Smooth muscle cell (in vitro differentiated cells): ENCODE data around the gene MSX1. TPM values are rescaled to one million over a fixed set of nuclear protein-coding genes. Genes with fewer than 3 reads are reported as not detected.

Source experiments
- DNase-seq: peaks from one replicate; lab custom pipeline; 2025; ENCODE audit not compliant: unreplicated experiment; lab: John Stamatoyannopoulos, UW
- H2AFZ ChIP-seq: fragments of 200-600 bp; sonication (generic); 2 replicates; pipeline ENCODE4 v1.6.0; 2016; ENCODE audit warnings: antibody characterized with exemption, low read depth, mild to moderate bottlenecking
- H3F3A ChIP-seq: fragments of 200-600 bp; sonication (generic); 2 replicates; pipeline ENCODE4 v1.6.0; 2017; ENCODE audit warnings: antibody characterized with exemption, low read depth
- H3K27ac ChIP-seq: fragments of 200-600 bp; sonication (generic); 2 replicates; pipeline ENCODE4 v1.5.1; 2016; ENCODE audit warnings: low read depth, mild to moderate bottlenecking
- H3K27me3 ChIP-seq: fragments of 200-600 bp; sonication (generic); 2 replicates; pipeline ENCODE4 v1.6.1; 2016; ENCODE audit warnings: low read depth, mild to moderate bottlenecking
- H3K36me3 ChIP-seq: fragments of 200-600 bp; sonication (generic); 2 replicates; pipeline ENCODE4 v1.5.1; 2016; ENCODE audit warnings: low read depth
- H3K4me1 ChIP-seq: fragments of 200-600 bp; sonication (generic); 2 replicates; pipeline ENCODE4 v1.5.1; 2016; ENCODE audit warnings: low read depth
- H3K4me2 ChIP-seq: fragments of 200-600 bp; sonication (generic); 2 replicates; pipeline ENCODE4 v1.6.0; 2016; ENCODE audit warnings: mild to moderate bottlenecking
- H3K4me3 ChIP-seq: fragments of 200-600 bp; sonication (generic); 2 replicates; pipeline ENCODE4 v1.5.1; 2016; ENCODE audit warnings: mild to moderate bottlenecking
- H3K79me2 ChIP-seq: fragments of 200-600 bp; sonication (generic); 2 replicates; pipeline ENCODE4 v1.6.0; 2016; ENCODE audit warnings: low read depth, mild to moderate bottlenecking
- H3K9ac ChIP-seq: fragments of 200-600 bp; sonication (generic); 2 replicates; pipeline ENCODE4 v1.6.0; 2016; ENCODE audit warnings: low read depth
- H3K9me3 ChIP-seq: fragments of 200-600 bp; sonication (generic); replicated peaks from 2 replicates; pipeline ENCODE4 v1.5.1; 2016; ENCODE audit warnings: low read depth
- H4K20me1 ChIP-seq: fragments of 200-600 bp; sonication (generic); 2 replicates; pipeline ENCODE4 v1.6.0; 2016; ENCODE audit warnings: low read depth
- WGBS: methylation state at CpG from one replicate; pipeline ENCODE4 v1.1.7; 2016; ENCODE audit warnings: low lambda C conversion rate; 5-methylcytosine and 5-hydroxymethylcytosine counted together
- polyA plus RNA-seq: library from polyadenylated mRNA; unstranded; fragments of >200 nt; fragmentation: Nextera tagmentation; extraction: Ambion mirVana; gene quantifications from 2 replicates; pipeline ENCODE4 v1.2.1, GENCODE V29; 2016
- total RNA-seq: library from RNA; depleted of rRNA; stranded (reverse); fragments of >200 nt; gene quantifications from 2 replicates; pipeline ENCODE4 v1.2.3, GENCODE V29; 2014
- TF ChIP-seq, protein P1 (sequence below): fragments of 200-600 bp; sonication (generic); IDR thresholded peaks from 2 replicates; pipeline ENCODE4 v1.5.1; 2017; ENCODE audit warnings: borderline replicate concordance, mild to moderate bottlenecking, antibody characterized with exemption; ENCODE audit not compliant: insufficient read depth, poor library complexity, severe bottlenecking

MSX1 gene
- total and polyA plus RNA-seq, 2 experiments from 2014 or later: 13.4 to 27.5 TPM

DNA sequence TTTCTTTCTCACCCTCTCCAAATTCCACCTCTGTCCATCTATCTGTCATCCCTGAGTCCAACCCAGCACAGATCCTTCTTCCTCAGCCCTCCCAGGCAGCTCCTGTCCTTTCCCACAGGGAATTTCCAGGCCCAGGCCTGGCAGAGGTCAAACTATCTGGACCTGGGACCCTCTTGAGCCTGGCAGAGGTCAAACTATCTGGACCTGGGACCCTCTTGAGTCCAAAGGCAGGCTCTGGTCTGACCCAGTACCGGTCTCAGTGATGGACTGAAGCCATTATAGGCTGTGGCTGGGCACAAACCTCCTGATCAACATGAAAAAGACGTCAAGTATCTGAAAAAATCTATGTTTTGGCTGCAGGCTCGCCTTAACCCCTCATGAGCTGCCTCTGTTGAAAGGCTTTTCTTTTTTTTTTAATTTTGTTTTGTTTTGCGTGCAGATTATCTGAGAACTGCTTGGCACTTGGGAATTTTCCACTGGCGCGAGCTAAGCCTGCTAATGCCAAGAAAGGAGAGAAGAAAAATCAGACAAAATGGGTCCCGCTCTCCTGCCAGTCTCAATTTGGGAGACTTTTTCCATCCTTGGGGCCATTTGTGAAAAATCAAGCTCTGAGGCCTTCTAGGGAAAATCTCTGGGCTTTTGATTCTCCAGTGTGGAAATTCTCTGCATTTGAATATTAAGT lies 31.2 kb downstream of the MSX1 start:
- Histone ChIP-seq H3K9me3 (no peaks in the 10 kb centered on the region), H3K36me3 (no peaks in the 10 kb centered on the region), H3K4me3 (no peak overlapping the region), H3K4me2 (no peak overlapping the region), H3F3A (no peaks in the 10 kb centered on the region), H3K27me3 (peaks cover 19% of the 10 kb centered on the region), H4K20me1 (no peaks in the 10 kb centered on the region), H3K27ac (no peak overlapping the region), H3K79me2 (no peaks in the 10 kb centered on the region), H3K4me1 (no peaks in the 10 kb centered on the region), H3K9ac (no peak overlapping the region), H2AFZ (no peak overlapping the region)
- TF ChIP-seq, protein P1, sequence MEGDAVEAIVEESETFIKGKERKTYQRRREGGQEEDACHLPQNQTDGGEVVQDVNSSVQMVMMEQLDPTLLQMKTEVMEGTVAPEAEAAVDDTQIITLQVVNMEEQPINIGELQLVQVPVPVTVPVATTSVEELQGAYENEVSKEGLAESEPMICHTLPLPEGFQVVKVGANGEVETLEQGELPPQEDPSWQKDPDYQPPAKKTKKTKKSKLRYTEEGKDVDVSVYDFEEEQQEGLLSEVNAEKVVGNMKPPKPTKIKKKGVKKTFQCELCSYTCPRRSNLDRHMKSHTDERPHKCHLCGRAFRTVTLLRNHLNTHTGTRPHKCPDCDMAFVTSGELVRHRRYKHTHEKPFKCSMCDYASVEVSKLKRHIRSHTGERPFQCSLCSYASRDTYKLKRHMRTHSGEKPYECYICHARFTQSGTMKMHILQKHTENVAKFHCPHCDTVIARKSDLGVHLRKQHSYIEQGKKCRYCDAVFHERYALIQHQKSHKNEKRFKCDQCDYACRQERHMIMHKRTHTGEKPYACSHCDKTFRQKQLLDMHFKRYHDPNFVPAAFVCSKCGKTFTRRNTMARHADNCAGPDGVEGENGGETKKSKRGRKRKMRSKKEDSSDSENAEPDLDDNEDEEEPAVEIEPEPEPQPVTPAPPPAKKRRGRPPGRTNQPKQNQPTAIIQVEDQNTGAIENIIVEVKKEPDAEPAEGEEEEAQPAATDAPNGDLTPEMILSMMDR: no peak
- whole genome bisulfite sequencing: 88% methylated on average over 7 of the region's 7 CpGs
- no peak for DNase-seq

DNA sequence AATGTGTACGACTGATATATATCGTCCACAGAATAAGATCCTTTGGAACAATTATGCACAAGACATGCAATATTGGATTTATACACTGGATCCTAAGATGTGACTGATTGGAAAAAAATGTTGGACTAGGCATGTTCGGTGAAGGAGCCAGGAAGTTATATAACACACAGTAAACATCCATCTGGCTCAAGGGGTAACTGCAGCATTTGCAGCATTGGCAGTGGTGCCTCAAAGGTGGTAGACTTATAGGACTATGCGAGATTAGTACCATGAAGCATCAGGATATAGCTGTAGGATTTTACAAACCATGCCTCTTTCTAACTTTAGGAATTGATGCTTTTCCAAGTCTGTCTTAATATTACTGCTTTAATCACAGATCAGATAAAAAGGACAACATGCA lies 34.3 kb downstream of the MSX1 start:
- H3K9ac ChIP-seq: no peak overlapping the region
- 90% methylated on average over 4 of the region's 4 CpGs for WGBS
- H3K4me1 ChIP-seq: no peaks in the 10 kb centered on the region
- H3K4me3 ChIP-seq: no peak overlapping the region
- H3K27ac ChIP-seq: no peak overlapping the region
- H4K20me1 ChIP-seq: no peaks in the 10 kb centered on the region
- H3K27me3 ChIP-seq: no peaks in the 10 kb centered on the region
- no peaks in the 10 kb centered on the region for H3K79me2 ChIP-seq
- TF ChIP-seq, protein P1: no peak
- no peaks in the 10 kb centered on the region for H3F3A ChIP-seq
- no peak overlapping the region for H2AFZ ChIP-seq
- no peaks in the 10 kb centered on the region for H3K9me3 ChIP-seq
- no peak for DNase-seq
- H3K36me3 ChIP-seq: no peaks in the 10 kb centered on the region
- no peak overlapping the region for H3K4me2 ChIP-seq

DNA sequence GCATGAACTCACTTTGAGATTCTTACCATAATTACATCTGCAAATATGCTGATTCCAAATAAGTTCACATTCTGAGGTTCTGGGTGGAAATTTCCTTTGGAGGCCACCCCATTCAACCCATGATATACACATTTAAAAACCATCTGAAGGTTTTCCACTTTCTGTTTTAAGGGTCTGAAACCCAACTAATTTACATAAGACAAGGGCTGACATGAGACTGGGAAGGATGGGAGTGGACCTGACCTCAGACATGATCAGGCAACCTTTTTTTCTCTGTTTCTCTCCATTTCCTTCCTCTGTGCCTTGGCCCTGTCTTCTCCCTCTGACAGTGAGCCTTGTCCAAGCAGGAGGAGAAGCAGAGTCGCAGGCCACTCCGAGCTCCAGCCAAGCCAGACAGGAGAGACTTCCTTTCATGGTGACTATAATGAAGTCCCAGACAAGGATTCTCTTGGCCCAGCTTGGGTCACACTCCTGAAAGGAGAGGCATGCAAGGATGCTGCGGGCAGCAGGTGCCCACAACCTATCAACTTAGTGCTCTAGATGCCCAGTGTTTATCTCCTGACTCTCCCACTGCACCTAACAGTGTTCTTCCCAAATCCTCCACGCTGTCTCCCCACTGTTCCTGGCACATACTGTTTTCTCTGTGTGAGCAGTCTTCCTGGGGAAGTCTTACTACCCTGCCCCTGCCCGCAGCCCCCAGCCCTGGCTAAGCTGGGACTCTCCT lies 39.9 kb downstream of the MSX1 start:
- TF ChIP-seq, protein P1: no peak
- Histone ChIP-seq H3F3A (no peaks in the 10 kb centered on the region), H3K4me2 (no peak overlapping the region), H3K9me3 (no peaks in the 10 kb centered on the region), H3K4me1 (no peaks in the 10 kb centered on the region), H3K27ac (no peak overlapping the region), H3K9ac (no peak overlapping the region), H3K79me2 (no peaks in the 10 kb centered on the region), H3K4me3 (no peak overlapping the region), H4K20me1 (no peaks in the 10 kb centered on the region), H2AFZ (no peak overlapping the region), H3K27me3 (peaks cover 5% of the 10 kb centered on the region), H3K36me3 (no peaks in the 10 kb centered on the region)
- DNase-seq: no peak
- WGBS: 85% methylated on average over 5 of the region's 5 CpGs

DNA sequence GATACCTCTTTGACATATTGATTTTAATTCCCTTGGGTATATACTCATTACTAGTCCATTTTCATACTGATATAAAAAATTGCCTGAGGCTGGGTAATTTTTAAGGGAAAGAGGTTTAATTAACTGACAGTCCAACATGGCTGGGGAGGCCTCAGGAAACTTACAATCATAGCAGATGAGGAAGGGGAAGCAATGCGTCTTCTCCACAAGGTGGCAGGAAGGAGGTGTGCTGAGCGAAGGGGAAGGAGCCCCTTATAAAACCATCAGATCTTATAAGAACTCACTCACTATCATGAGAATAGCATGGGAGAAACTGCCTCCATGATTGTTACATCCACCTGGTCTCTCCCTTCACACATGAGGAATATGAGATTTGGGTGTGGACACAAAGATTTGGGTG lies 42.4 kb downstream of the MSX1 start:
- Histone ChIP-seq H2AFZ (no peak overlapping the region), H3F3A (no peaks in the 10 kb centered on the region), H3K36me3 (no peaks in the 10 kb centered on the region), H3K4me1 (no peaks in the 10 kb centered on the region), H4K20me1 (no peaks in the 10 kb centered on the region), H3K79me2 (no peaks in the 10 kb centered on the region), H3K4me2 (no peak overlapping the region), H3K27ac (no peak overlapping the region), H3K9ac (no peak overlapping the region), H3K9me3 (no peaks in the 10 kb centered on the region), H3K27me3 (peaks cover 30% of the 10 kb centered on the region), H3K4me3 (no peak overlapping the region)
- 42% methylated on average over 2 of the region's 2 CpGs for WGBS
- TF ChIP-seq, protein P1: no peak
- DNase-seq: no peak
